Activated B cell treated with CpG ODN at 0.5 μM for 24 hours (primary cell): ENCODE data around the gene AJAP1. TPM values are rescaled to one million over a fixed set of nuclear protein-coding genes. Genes with fewer than 3 reads are reported as not detected.

Experiments
- ATAC-seq: fragments of 200-7000 bp; cut with Tn5 transposase; one replicate; pipeline ENCODE4 v1.10.0; 2021; ENCODE audit warnings: low read depth, mild to moderate bottlenecking, moderate library complexity
- CTCF ChIA-PET: fragments of 350-600 bp; sonication (Branson Sonifier 250); formaldehyde crosslinking; loops from one replicate; lab custom pipeline; 2021; ENCODE audit warnings: antibody characterized with exemption; lab: Charles Lee
- POLR2A ChIA-PET: fragments of 350-600 bp; sonication (Branson Sonifier 250); formaldehyde crosslinking; loops from one replicate; lab custom pipeline; 2021; ENCODE audit warnings: antibody characterized with exemption; lab: Charles Lee
- DNase-seq: peaks from one replicate; pipeline ENCODE4 v3.0.0; 2022
- H3K27ac Mint-ChIP-seq: one replicate; pipeline ENCODE4 v1.8.0; 2020; ENCODE audit warnings: mixed read lengths
- H3K27me3 Mint-ChIP-seq: one replicate; pipeline ENCODE4 v1.8.0; 2021; ENCODE audit warnings: mixed read lengths
- H3K36me3 Mint-ChIP-seq: one replicate; pipeline ENCODE4 v1.8.0; 2021; ENCODE audit warnings: low read depth, mixed read lengths
- H3K4me1 Mint-ChIP-seq: one replicate; pipeline ENCODE4 v1.8.0; 2021; ENCODE audit warnings: mixed read lengths
- H3K4me3 Mint-ChIP-seq: one replicate; pipeline ENCODE4 v1.8.0; 2020; ENCODE audit warnings: mild to moderate bottlenecking, mixed read lengths
- H3K9me3 Mint-ChIP-seq: one replicate; pipeline ENCODE4 v1.8.0; 2020; ENCODE audit warnings: mixed read lengths
- CTCF ChIP-seq: fragments of 200-600 bp; IDR thresholded peaks from one replicate; pipeline ENCODE4 v1.8.0; 2022; ENCODE audit warnings: antibody characterized with exemption, mild to moderate bottlenecking
- intact Hi-C: fragments of 100-400 bp; cut with micrococcal nuclease; formaldehyde crosslinking; loops from one replicate; pipeline ENCODE4 v1.15.1; 2024
- total RNA-seq: library from RNA; stranded (reverse); gene quantifications from 2 replicates; pipeline ENCODE4 v1.2.3, GENCODE V29; 2022

Gene AJAP1
- total RNA-seq, 1 donor from 2014 or later = not detected

GRCh38 chr1:4654764-4655673, 610 bp downstream of the AJAP1 start:
- POLR2A ChIA-PET = no interaction called here
- no peak overlapping the region for H3K4me3 Mint-ChIP-seq
- CTCF ChIA-PET = no interaction called here

GRCh38 chr1:4655674-4656532, 1.5 kb downstream of the AJAP1 start:
- Mint-ChIP-seq H3K27ac (no peak overlapping the region), H3K9me3 (no peaks in the 10 kb centered on the region), H3K36me3 (no peaks in the 10 kb centered on the region), H3K4me1 (peaks cover 2% of the 10 kb centered on the region), H3K4me3 (no peak overlapping the region), H3K27me3 (peaks cover 55% of the 10 kb centered on the region)
- no peak for ATAC-seq
- ChIA-PET POLR2A (no interaction called here), CTCF (no interaction called here)
- intact Hi-C loops = no loop called here
- no peak for TF ChIP-seq CTCF
- DNase-seq = no peak

More at GRCh38 chr1:4654764-4655673, 610 bp downstream of the AJAP1 start:
- Mint-ChIP-seq H3K27ac (no peak overlapping the region), H3K9me3 (no peaks in the 10 kb centered on the region), H3K27me3 (peaks cover 54% of the 10 kb centered on the region), H3K36me3 (no peaks in the 10 kb centered on the region), H3K4me1 (peaks cover 2% of the 10 kb centered on the region)
- ATAC-seq = no peak
- intact Hi-C loops = no loop called here
- DNase-seq = no peak
- no peak for TF ChIP-seq CTCF

- TF ChIP-seq CTCF = no peak
- no peak for DNase-seq
- no peak for ATAC-seq
- no peak overlapping the region for H3K27ac Mint-ChIP-seq
- no peaks in the 10 kb centered on the region for H3K9me3 Mint-ChIP-seq
- H3K4me1 Mint-ChIP-seq = peaks cover 2% of the 10 kb centered on the region
- ChIA-PET CTCF (no interaction called here), POLR2A (no interaction called here)
- no peaks in the 10 kb centered on the region for H3K36me3 Mint-ChIP-seq
- no peak overlapping the region for H3K4me3 Mint-ChIP-seq
- peaks cover 56% of the 10 kb centered on the region for H3K27me3 Mint-ChIP-seq
- intact Hi-C loops = no loop called here
Measured at GRCh38 chr1:4656533-4657140, 2.2 kb downstream of the AJAP1 start.

- ChIA-PET POLR2A (no interaction called here), CTCF (no interaction called here)
- intact Hi-C loops = no loop called here
- no peak for TF ChIP-seq CTCF
- H3K27me3 Mint-ChIP-seq = peaks cover 56% of the 10 kb centered on the region
- H3K36me3 Mint-ChIP-seq = no peaks in the 10 kb centered on the region
- DNase-seq = no peak
- ATAC-seq = no peak
- H3K9me3 Mint-ChIP-seq = no peaks in the 10 kb centered on the region
- no peak overlapping the region for H3K4me3 Mint-ChIP-seq
- H3K27ac Mint-ChIP-seq = no peak overlapping the region
- H3K4me1 Mint-ChIP-seq = peaks cover 2% of the 10 kb centered on the region
Measured at GRCh38 chr1:4657244-4657789, 2.9 kb downstream of the AJAP1 start.
